CD4-positive, alpha-beta T cell treated with Interleukin-1 beta for 1 hour (primary cell): ENCODE measurements around the gene CRB2.

Experiments
- DNase-seq, 2 donors: peaks; one replicate each; pipeline ENCODE4 v3.0.0-alpha.2; 2020 to 2022

The CRB2 gene

DNA sequence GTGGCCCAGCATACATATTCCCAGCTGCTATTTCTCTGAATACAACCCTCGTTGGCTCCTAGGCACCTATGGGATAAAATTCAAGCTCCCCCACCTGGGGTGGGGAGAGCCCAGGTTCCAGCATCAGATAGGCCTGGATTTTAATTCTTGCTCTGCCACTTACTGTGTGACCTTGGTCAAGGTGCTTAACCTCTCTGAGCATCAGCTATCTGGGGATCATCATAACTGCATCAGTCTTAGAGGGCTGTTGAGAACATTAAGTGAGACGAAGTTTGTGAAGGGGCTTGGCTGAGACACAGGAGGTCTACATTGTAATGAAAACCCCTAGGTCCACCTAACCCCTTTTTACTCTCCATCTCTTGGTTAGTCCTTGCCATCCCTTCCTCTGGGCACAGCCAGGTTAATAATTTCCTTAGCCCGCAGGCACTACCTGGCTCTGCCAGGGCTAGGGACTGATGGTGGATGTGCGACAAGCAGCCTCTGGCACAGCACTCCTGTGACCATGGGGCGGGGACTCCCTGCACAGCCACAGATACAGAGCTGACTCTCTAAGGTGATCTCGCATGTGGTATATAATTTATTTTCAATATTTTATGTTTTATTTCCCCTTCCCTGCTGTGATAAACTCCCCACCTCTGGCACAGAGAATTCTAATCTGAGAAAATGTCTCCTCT, 68.7 kb downstream of the CRB2 start:
- no peak for DNase-seq

DNA sequence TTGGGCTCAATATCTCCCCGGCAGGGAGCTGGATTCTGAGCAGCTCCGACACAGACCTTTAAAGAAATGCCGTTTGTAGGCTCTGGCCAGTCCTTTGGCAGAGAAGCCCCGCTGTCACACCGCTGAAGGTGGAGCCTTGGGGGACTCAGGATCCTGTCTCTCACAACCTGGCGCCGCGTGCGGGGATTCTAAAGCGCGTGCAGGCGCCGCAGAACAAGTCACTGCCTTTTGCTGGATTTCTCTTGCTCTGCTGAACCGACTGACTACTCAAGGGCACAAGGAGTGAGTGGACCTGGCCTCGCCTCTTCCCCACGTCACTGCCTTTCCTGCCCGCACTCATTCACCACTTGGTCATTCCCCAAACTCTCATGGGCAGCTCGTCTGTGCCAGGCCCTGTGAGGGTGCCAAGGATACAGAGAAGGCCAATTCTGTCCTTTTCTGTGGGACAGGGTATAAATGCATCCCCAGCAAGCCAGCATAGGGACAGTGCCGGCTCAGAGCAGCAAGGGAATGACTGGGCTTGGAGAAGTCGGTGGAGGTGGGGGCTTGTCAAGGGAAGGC, 69.3 kb downstream of the CRB2 start:
- DNase-seq, result no peak

- DNase-seq, result no peak
Observed at GRCh38 chr9:123425836-123426365, 69.9 kb downstream of the CRB2 start.

DNA sequence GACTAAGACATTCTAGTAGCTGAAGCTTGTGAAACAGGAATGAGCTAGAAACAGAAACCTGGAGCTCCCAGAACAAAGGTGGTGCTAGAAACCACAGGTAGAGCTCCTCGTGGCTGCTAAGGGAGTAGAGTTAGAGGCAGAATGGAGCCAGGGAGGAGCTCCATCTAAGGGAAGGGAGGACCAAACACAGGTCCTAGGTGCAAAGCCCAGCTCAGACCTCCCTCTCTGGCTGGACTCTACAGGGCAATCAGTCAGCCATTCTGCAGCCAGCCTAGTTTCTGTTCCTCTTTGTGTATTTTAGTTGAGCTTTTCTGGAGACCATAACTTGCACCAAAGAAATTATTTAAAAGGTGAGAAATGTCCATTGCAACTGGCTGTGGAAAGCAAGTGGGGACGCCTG, 70.4 kb downstream of the CRB2 start:
- DNase-seq, result no peak
